Panc1 (cell line): ENCODE data around the gene SIRT5.

Experiments
- POLR2AphosphoS5 ChIP-seq: IDR thresholded peaks from 2 replicates; pipeline ENCODE4 v1.6.1; 2012; ENCODE audit warnings: mild to moderate bottlenecking, low read depth, low read length, moderate library complexity
- SIN3A ChIP-seq: IDR thresholded peaks from 2 replicates; pipeline ENCODE4 v1.6.1; 2012; ENCODE audit warnings: low read depth, mild to moderate bottlenecking, low read length, moderate library complexity, borderline replicate concordance; ENCODE audit not compliant: insufficient read depth
- TCF7L2 ChIP-seq: IDR thresholded peaks from 2 replicates; pipeline ENCODE4 v1.6.1; 2011; ENCODE audit warnings: mild to moderate bottlenecking, low read depth, low read length, inconsistent platforms
- TF ChIP-seq, protein P1 (sequence below): fragments of 450-650 bp; IDR thresholded peaks from 2 replicates; pipeline ENCODE4 v1.5.1; 2017; ENCODE audit warnings: mild to moderate bottlenecking
- TF ChIP-seq, protein P2 (sequence below), 2 experiments: IDR thresholded peaks; 2 replicates each; pipeline ENCODE4 v1.6.1; 2011 to 2012; ENCODE audit warnings: low read depth in 2 of 2, control low read depth in 1 of 2, low read length in 1 of 2, mild to moderate bottlenecking in 1 of 2, moderate library complexity in 1 of 2; ENCODE audit not compliant: insufficient read depth in 1 of 2

- TF ChIP-seq, protein P1, sequence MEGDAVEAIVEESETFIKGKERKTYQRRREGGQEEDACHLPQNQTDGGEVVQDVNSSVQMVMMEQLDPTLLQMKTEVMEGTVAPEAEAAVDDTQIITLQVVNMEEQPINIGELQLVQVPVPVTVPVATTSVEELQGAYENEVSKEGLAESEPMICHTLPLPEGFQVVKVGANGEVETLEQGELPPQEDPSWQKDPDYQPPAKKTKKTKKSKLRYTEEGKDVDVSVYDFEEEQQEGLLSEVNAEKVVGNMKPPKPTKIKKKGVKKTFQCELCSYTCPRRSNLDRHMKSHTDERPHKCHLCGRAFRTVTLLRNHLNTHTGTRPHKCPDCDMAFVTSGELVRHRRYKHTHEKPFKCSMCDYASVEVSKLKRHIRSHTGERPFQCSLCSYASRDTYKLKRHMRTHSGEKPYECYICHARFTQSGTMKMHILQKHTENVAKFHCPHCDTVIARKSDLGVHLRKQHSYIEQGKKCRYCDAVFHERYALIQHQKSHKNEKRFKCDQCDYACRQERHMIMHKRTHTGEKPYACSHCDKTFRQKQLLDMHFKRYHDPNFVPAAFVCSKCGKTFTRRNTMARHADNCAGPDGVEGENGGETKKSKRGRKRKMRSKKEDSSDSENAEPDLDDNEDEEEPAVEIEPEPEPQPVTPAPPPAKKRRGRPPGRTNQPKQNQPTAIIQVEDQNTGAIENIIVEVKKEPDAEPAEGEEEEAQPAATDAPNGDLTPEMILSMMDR: peak; percentile 79
- TF ChIP-seq POLR2AphosphoS5 (no peak; the same call in 1 of the 2 replicates), SIN3A (no peak), TCF7L2 (no peak)
- TF ChIP-seq, protein P2, sequence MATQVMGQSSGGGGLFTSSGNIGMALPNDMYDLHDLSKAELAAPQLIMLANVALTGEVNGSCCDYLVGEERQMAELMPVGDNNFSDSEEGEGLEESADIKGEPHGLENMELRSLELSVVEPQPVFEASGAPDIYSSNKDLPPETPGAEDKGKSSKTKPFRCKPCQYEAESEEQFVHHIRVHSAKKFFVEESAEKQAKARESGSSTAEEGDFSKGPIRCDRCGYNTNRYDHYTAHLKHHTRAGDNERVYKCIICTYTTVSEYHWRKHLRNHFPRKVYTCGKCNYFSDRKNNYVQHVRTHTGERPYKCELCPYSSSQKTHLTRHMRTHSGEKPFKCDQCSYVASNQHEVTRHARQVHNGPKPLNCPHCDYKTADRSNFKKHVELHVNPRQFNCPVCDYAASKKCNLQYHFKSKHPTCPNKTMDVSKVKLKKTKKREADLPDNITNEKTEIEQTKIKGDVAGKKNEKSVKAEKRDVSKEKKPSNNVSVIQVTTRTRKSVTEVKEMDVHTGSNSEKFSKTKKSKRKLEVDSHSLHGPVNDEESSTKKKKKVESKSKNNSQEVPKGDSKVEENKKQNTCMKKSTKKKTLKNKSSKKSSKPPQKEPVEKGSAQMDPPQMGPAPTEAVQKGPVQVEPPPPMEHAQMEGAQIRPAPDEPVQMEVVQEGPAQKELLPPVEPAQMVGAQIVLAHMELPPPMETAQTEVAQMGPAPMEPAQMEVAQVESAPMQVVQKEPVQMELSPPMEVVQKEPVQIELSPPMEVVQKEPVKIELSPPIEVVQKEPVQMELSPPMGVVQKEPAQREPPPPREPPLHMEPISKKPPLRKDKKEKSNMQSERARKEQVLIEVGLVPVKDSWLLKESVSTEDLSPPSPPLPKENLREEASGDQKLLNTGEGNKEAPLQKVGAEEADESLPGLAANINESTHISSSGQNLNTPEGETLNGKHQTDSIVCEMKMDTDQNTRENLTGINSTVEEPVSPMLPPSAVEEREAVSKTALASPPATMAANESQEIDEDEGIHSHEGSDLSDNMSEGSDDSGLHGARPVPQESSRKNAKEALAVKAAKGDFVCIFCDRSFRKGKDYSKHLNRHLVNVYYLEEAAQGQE (IDR thresholded peaks at IDR 0.05; ENCODE audit: insufficient read depth in 1 of 2, low read depth in 2 of 2, low read length in 1 of 2): no peak
These were observed 50.5 kb downstream of the SIRT5 start for GRCh38 chr6:13624871-13625288.
